H9 (cell line): ENCODE results near the gene MARS1. TPM values are rescaled to one million over a fixed set of nuclear protein-coding genes. Genes with fewer than 3 reads are reported as not detected.

Experiments
- DNase-seq: peaks from one replicate; pipeline ENCODE4 v3.0.0-alpha.2; 2017
- H2AFZ ChIP-seq: one replicate; pipeline ENCODE4 v1.6.1; 2013; ENCODE audit warnings: mild to moderate bottlenecking, low read length, control low read depth, moderate library complexity
- H2AK5ac ChIP-seq: 2 replicates; pipeline ENCODE4 v1.6.1; 2013; ENCODE audit warnings: low read length, control low read depth, mixed read lengths; ENCODE audit not compliant: insufficient read length
- H2BK120ac ChIP-seq: one replicate; pipeline ENCODE4 v1.6.1; 2013; ENCODE audit warnings: low read depth, mild to moderate bottlenecking, low read length, control low read depth, inconsistent platforms; ENCODE audit not compliant: poor library complexity, severe bottlenecking
- H2BK12ac ChIP-seq: 2 replicates; pipeline ENCODE4 v1.6.1; 2013; ENCODE audit warnings: low read length, control low read depth, mixed read lengths, low read depth; ENCODE audit not compliant: insufficient read length
- H2BK15ac ChIP-seq: 2 replicates; pipeline ENCODE4 v1.6.1; 2013; ENCODE audit warnings: low read depth, low read length, control low read depth
- H2BK20ac ChIP-seq: one replicate; pipeline ENCODE4 v1.6.1; 2013; ENCODE audit warnings: low read depth, mild to moderate bottlenecking, low read length, control low read depth, inconsistent platforms; ENCODE audit not compliant: poor library complexity, severe bottlenecking
- H2BK5ac ChIP-seq: 2 replicates; pipeline ENCODE4 v1.6.1; 2013; ENCODE audit warnings: low read length, control low read depth, mixed read lengths; ENCODE audit not compliant: insufficient read length
- H3K14ac ChIP-seq: 2 replicates; pipeline ENCODE4 v1.6.1; 2013; ENCODE audit warnings: low read length, control low read depth; ENCODE audit not compliant: insufficient read depth
- H3K18ac ChIP-seq: 2 replicates; pipeline ENCODE4 v1.6.1; 2013; ENCODE audit warnings: low read depth, mild to moderate bottlenecking, mixed read lengths, low read length, control low read depth; ENCODE audit not compliant: insufficient read length
- H3K23ac ChIP-seq: 2 replicates; pipeline ENCODE4 v1.6.1; 2013; ENCODE audit warnings: low read length, control low read depth, mixed read lengths, low read depth; ENCODE audit not compliant: insufficient read length
- H3K23me2 ChIP-seq: 2 replicates; pipeline ENCODE4 v1.6.1; 2013; ENCODE audit warnings: low read depth, mild to moderate bottlenecking, mixed read lengths, low read length, control low read depth; ENCODE audit not compliant: insufficient read length, poor library complexity, severe bottlenecking
- H3K27ac ChIP-seq: 2 replicates; pipeline ENCODE4 v1.5.1; 2013; ENCODE audit warnings: low read length, control low read depth, mixed read lengths, low read depth; ENCODE audit not compliant: insufficient read length
- H3K27me3 ChIP-seq: 2 replicates; pipeline ENCODE4 v1.6.1; 2013; ENCODE audit warnings: low read length, control low read depth, inconsistent platforms; ENCODE audit not compliant: insufficient read depth
- H3K4ac ChIP-seq: 2 replicates; pipeline ENCODE4 v1.6.1; 2013; ENCODE audit warnings: low read depth, mild to moderate bottlenecking, control low read depth, inconsistent platforms, low read length, moderate library complexity
- H3K4me1 ChIP-seq: 2 replicates; pipeline ENCODE4 v1.6.1; 2013; ENCODE audit warnings: low read length, control low read depth, inconsistent platforms; ENCODE audit not compliant: insufficient read depth
- H3K4me2 ChIP-seq: 2 replicates; pipeline ENCODE4 v1.6.1; 2013; ENCODE audit warnings: low read length, control low read depth, mixed read lengths; ENCODE audit not compliant: insufficient read length, insufficient read depth
- H3K56ac ChIP-seq: 2 replicates; pipeline ENCODE4 v1.6.1; 2013; ENCODE audit warnings: low read depth, mild to moderate bottlenecking, mixed read lengths, low read length, control low read depth; ENCODE audit not compliant: insufficient read length
- H3K79me1 ChIP-seq: 2 replicates; pipeline ENCODE4 v1.6.1; 2013; ENCODE audit warnings: low read depth, mild to moderate bottlenecking, moderate library complexity, low read length, control low read depth, inconsistent platforms; ENCODE audit not compliant: insufficient read depth, poor library complexity, severe bottlenecking
- H3K79me2 ChIP-seq: 2 replicates; pipeline ENCODE4 v1.6.1; 2013; ENCODE audit warnings: low read length, control low read depth, inconsistent platforms; ENCODE audit not compliant: insufficient read depth
- H3K9ac ChIP-seq: 2 replicates; pipeline ENCODE4 v1.6.1; 2013; ENCODE audit warnings: low read length, control low read depth, mixed read lengths; ENCODE audit not compliant: insufficient read length; ENCODE audit errors: extremely low read depth
- H3K9me3 ChIP-seq: one replicate; pipeline ENCODE4 v1.6.1; 2013; ENCODE audit warnings: low read depth, low read length, inconsistent platforms; ENCODE audit not compliant: control insufficient read depth
- H3T11ph ChIP-seq: one replicate; pipeline ENCODE4 v1.6.1; 2013; ENCODE audit warnings: mild to moderate bottlenecking, low read length, control low read depth, inconsistent platforms
- H4K20me1 ChIP-seq: one replicate; pipeline ENCODE4 v1.6.1; 2013; ENCODE audit not compliant: control insufficient read depth, insufficient read length, insufficient read depth
- H4K5ac ChIP-seq: 2 replicates; pipeline ENCODE4 v1.6.1; 2013; ENCODE audit warnings: low read depth, mild to moderate bottlenecking, mixed read lengths, low read length, control low read depth; ENCODE audit not compliant: insufficient read length
- H4K8ac ChIP-seq: replicated peaks from 2 replicates; pipeline ENCODE4 v1.6.1; 2013; ENCODE audit warnings: low read length, control low read depth, mixed read lengths, low read depth; ENCODE audit not compliant: insufficient read length
- H4K91ac ChIP-seq: 2 replicates; pipeline ENCODE4 v1.6.1; 2013; ENCODE audit warnings: low read depth, mild to moderate bottlenecking, moderate library complexity, mixed read lengths, low read length, control low read depth; ENCODE audit not compliant: insufficient read length
- H3K27ac Mint-ChIP-seq, 3 experiments: 2 replicates in 2 of 3; 3 replicates in 1 of 3; pipeline ENCODE4 v1.8.0; 2020 to 2021; ENCODE audit warnings: mixed read lengths in 3 of 3, mild to moderate bottlenecking in 1 of 3, moderate library complexity in 1 of 3
- H3K27me3 Mint-ChIP-seq: 2 replicates; pipeline ENCODE4 v1.8.0; 2021; ENCODE audit warnings: low read depth, mild to moderate bottlenecking, moderate library complexity, mixed read lengths
- H3K36me3 Mint-ChIP-seq, 3 experiments: 2 replicates in 2 of 3; 3 replicates in 1 of 3; pipeline ENCODE4 v1.8.0; 2020 to 2021; ENCODE audit warnings: low read depth in 3 of 3, mixed read lengths in 3 of 3; ENCODE audit not compliant: insufficient read depth in 1 of 3
- H3K4me1 Mint-ChIP-seq, 2 experiments: 2 replicates each; pipeline ENCODE4 v1.8.0; 2020; ENCODE audit warnings: mixed read lengths in 2 of 2
- H3K4me3 Mint-ChIP-seq, 2 experiments: 2 replicates in 1 of 2; 3 replicates in 1 of 2; pipeline ENCODE4 v1.8.0; 2020 to 2021; ENCODE audit warnings: mild to moderate bottlenecking in 2 of 2, mixed read lengths in 2 of 2, moderate library complexity in 1 of 2
- H3K9me3 Mint-ChIP-seq, 2 experiments: 2 replicates in 1 of 2; 3 replicates in 1 of 2; pipeline ENCODE4 v1.8.0; 2020; ENCODE audit warnings: mild to moderate bottlenecking in 2 of 2, mixed read lengths in 2 of 2, moderate library complexity in 1 of 2
- CTCF ChIP-seq: fragments of 200-600 bp; sonication (generic); conservative IDR thresholded peaks from 3 replicates; pipeline ENCODE4 v1.8.0; 2021; ENCODE audit warnings: antibody characterized with exemption, mild to moderate bottlenecking
- WGBS: extraction: QIAGEN DNeasy Blood & Tissue Kit; methylation state at CpG from one replicate; pipeline ENCODE4 v1.1.7; 2013; ENCODE audit warnings: missing lambda C conversion rate, low lambda C conversion rate, mixed read lengths; ENCODE audit not compliant: insufficient read length; ENCODE audit errors: extremely low coverage; 5-methylcytosine and 5-hydroxymethylcytosine counted together
- total RNA-seq: library from RNA; stranded (reverse); gene quantifications from 2 replicates; pipeline ENCODE4 v1.2.1, GENCODE V29; 2021

MARS1 gene
- total RNA-seq, 1 experiment from 2014 or later: 368 TPM

- H3K18ac ChIP-seq: no peak overlapping the region
- no peaks in the 10 kb centered on the region for H4K20me1 ChIP-seq
- H3K4ac ChIP-seq: no peak overlapping the region
- no peak overlapping the region for H2BK20ac ChIP-seq
- no CpG with 5 or more reads among the region's 4 CpGs for WGBS
- H3K9me3 ChIP-seq: no peaks in the 10 kb centered on the region
- no peak overlapping the region for H3K14ac ChIP-seq
- H3K27me3 Mint-ChIP-seq: no peaks in the 10 kb centered on the region
- no peak overlapping the region for H2AK5ac ChIP-seq
- no peak overlapping the region for H3K4me2 ChIP-seq
- H3K36me3 Mint-ChIP-seq: peaks cover 13 to 29% (median 28%) of the 10 kb centered on the region in 3 experiments; a peak in 6 of 7 replicates
- no peak overlapping the region for H3K9ac ChIP-seq
- no peak overlapping the region for H3T11ph ChIP-seq
- no peaks in the 10 kb centered on the region for H3K79me1 ChIP-seq
- no peak for DNase-seq
- no peaks in the 10 kb centered on the region for H3K9me3 Mint-ChIP-seq
- no peak overlapping the region for H2BK120ac ChIP-seq
- no peaks in the 10 kb centered on the region for H3K27me3 ChIP-seq
- no peak overlapping the region for H3K23ac ChIP-seq
- H4K91ac ChIP-seq: no peak overlapping the region
- H3K27ac ChIP-seq: no peak overlapping the region
- no peak overlapping the region for H2AFZ ChIP-seq
- no peak overlapping the region for H4K5ac ChIP-seq
- H2BK12ac ChIP-seq: no peak overlapping the region
- H3K4me3 Mint-ChIP-seq: no peak overlapping the region
- no peak overlapping the region for H2BK5ac ChIP-seq
- H3K4me1 ChIP-seq: no peaks in the 10 kb centered on the region
- no peaks in the 10 kb centered on the region for H3K4me1 Mint-ChIP-seq
- H3K23me2 ChIP-seq: peaks cover 3% of the 10 kb centered on the region
- no peak overlapping the region for H3K56ac ChIP-seq
- no peak overlapping the region for H2BK15ac ChIP-seq
- peak overlapping the region in 1 of 3 experiments; percentile 19; a peak in 1 of 7 replicates for H3K27ac Mint-ChIP-seq
- H3K79me2 ChIP-seq: no peaks in the 10 kb centered on the region
- TF ChIP-seq CTCF: no peak
- H4K8ac ChIP-seq: no peak overlapping the region
These were observed 75.5 kb downstream of the MARS1 start for GRCh38 chr12:57563358-57563757.
